Measurements from ENCODE around the gene NGDN.
"Not testable (repeated sequence)": the region's sequence is repeated elsewhere in the genome, so short reads cannot be mapped to it uniquely, and the experiment has no call there.

Gene NGDN, protein sequence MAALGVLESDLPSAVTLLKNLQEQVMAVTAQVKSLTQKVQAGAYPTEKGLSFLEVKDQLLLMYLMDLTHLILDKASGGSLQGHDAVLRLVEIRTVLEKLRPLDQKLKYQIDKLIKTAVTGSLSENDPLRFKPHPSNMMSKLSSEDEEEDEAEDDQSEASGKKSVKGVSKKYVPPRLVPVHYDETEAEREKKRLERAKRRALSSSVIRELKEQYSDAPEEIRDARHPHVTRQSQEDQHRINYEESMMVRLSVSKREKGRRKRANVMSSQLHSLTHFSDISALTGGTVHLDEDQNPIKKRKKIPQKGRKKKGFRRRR

DNA sequence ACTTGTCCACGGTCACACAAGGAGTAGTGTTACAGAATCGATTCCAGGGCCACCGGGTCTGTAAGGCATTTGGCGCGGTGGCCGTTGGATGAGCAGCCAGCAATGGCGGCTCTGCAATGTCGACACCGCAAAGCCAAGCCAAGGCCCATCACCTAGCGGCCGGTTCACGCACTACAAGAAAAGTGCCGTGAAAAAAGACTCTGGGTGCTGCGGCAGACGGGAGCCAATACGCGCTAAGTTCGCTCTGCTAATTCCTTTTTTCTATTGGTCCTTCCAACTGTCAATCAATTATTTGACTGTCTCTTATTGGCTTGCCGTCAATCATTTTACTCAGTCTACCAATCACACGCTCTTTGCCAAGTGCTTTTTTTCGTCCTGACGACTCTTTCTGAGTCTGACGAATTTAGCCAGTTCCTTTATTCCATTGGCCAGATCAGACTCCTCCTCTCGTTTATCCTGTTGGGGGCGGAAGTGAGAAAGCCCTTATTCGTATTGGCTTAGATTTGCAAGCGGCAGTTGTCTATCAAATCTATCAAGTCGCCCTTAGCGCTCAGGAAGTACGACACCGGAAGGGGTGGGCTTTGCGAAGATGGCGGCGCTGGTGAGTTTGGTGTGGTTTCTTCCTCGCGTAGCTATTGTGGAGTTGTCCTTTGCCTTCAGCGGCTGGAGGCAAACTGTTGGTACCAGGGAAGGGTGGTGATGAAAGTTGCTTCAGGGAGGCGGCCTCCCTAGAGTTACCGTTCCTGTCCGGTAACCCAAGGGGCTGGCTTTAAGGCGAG is at the start of gene NGDN:
Gene NGDN, plus strand, starts transcription at position 577 of the 779 bp plus-strand sequence. Its CDS starts 13 bp downstream, at position 590.
- DNase-seq (ENCODE audit: low spot score), result peak; percentile 99

DNA sequence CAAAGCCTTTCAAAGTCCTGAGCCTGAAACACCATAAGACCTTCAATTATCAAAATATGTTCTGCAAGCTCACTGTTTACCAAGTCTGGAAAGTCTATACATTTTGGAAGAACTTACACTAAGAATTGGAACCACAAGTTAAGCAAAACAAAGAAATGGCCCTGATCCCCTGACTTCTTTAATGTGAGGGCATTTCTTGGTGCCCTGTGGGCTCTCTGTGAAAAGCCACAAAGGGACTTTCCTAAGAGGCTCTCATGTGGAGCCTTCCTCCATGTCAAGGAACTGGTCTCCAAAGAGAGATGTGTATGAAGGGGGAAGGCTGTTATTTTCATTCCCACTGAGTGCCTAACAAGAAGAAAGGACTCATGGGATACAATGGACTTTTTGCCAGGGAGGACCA is 47.9 kb upstream of the NGDN start:
- no peak for DNase-seq (ENCODE audit: low spot score)

DNA sequence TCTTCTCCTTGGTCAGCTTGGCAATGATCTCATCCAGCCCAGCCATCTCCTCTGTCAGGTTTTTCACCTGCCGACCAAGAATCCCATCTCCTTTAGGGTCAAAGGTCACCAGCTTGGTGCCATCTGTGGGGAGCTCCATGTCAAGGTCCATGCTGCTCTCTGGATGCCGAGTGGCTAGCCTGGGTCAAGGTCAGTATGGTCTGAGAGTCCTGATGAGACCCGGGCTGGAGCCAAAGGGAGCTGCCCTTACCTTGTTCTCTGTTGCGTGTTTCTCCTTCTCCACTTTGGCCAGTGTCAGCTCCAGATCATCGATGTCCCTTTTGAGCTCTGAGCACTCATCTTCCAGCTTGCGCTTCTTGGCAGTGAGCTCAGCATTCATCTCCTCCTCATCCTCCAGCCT is 45.8 kb upstream of the NGDN start:
- DNase-seq (ENCODE audit: low spot score), result no peak

DNA sequence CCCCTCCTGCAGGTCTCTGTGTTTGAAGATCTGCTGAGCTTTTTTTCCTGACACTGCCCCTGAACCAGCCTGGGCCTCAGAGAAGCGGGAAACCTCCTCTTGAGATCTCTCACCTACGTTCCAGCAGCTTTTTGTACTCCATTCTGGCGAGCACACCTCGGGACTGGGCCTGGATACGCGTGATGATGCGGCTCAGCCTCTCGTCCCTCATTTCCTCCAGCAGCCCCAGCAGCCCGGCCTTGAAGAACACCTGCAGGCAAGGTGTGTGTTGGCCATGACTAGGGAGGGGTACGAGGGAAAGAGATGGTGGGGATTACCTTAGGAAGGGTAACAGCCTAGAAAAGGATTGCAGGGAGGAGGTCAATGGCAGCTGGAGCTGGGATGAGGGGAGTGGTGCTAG is 44.3 kb upstream of the NGDN start:
- no peak for DNase-seq (ENCODE audit: low spot score)

DNA sequence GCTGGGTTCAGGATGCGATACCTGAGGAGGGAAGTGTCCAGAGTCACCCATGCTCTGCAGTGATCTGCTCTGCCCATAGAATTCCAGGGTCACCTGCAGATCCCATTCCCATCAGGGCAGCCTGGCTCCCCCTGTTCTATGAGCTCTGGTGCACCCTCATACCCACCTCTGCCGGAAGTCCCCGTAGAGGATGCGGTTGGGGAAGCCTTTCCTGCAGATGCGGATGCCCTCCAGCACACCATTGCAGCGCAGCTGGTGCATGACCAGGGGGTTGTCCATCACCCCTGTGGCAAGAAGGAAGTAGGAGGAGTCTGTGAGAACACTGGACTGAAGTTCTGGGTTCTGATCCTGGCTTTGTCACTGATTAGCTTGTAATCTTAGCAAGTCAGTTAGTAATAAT is 43.7 kb upstream of the NGDN start:
- not testable (repeated sequence) for DNase-seq (ENCODE audit: low spot score)

DNA sequence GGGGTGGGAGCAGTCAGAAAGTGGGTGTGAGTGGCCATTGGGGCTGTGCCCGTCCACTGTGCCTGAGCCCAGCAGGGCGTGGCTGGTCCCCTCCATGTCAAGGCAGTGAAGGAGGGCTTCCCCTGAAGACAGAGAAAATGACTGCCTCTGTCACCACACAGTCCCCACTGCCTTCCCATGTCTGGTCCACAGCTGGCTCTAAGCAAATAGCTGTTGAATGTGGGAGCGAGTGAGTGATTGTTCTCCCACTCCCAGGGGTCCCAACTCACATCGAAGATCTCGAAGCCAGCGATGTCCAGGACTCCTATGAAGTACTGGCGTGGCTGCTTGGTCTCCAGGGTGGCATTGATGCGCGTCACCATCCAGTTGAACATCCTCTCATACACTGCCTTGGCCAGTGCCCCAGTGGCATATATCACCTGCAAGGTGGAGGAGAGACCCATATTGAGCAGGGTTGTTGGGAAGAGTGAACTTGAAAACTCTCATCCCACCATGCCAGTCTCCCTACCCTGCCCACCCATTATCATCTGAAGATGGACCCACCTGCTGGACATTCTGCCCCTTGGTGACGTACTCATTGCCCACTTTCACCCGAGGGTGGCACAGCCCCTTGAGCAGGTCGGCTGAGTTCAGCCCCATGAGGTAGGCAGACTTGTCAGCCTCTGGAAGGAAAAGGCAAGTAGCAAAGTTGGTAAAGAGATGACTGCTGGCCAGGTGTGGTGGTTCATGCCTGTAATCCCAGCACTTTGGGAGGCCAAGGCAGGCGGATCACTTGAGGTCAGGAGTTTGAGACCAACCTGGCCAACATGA is 40.6 kb upstream of the NGDN start:
- no peak for DNase-seq (ENCODE audit: low spot score)

DNA sequence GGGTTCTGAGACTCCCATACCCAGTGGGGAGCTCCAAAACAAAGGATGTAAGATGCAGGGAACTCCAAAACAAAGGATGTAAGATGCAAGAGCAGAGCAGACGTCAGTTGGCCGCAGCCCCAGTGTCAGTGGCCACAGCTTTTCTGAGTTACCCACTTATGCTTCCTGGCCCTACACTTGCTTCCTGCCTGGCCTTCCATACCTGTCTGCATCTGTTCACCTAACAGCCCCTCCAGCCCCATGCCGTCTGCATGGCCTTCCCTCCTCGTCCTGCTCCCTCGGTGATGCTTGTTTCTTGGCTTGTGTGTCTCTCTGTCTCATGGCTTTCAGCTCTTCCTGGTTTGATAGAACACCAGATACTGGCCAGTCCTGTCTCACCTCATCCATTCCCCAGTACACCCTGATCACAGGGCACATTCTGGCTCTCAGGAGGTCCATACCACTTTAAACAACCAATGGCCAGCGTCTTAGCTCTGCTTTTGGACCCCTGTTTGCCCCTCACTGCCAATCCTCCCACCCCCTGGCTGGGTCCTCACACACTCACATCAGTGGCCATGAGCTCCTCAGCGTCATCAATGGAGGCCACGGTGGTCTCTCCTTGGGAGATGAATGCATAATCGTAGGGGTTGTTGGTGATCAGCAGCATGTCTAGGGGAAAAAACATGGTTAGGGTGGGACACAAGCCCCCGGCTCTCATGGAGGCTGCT is 39.3 kb upstream of the NGDN start:
- no peak for DNase-seq (ENCODE audit: low spot score)

DNA sequence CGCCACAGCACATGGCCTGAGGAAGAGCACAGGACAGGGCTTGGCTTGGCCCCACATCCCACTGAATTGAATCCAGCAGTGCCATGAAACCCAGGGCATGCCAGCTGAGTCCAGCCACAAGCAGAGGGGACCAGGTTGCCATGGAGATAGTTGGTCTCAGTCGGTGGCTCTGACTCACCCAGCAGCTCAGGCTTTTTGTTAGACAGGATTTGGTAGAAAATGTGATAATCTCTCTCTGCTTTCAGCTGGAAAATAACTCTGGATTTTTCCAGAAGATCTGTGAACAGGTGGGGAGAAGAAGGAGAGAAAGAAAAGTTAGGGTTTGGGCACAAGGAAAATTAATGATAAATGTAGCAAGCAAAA is 38.8 kb upstream of the NGDN start:
- peak; percentile 23 for DNase-seq (ENCODE audit: low spot score)

DNA sequence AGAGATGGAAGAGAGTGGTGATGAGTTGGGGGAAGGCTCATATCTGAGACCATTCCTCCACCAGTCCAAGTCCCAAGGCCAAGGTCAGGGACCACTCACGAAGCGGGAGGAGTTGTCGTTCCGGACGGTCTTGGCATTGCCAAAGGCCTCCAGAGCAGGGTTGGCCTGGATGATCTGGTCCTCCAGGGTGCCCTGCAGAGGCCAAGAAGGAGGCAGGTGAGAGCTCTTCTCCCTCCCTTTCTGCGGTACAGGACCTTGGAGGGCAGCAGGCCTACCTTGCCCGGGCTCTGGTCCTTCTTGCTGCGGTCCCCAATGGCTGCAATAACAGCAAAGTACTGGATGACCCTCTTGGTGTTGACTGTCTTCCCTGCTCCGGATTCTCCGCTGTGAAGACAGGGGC is 38.0 kb upstream of the NGDN start:
- DNase-seq (ENCODE audit: low spot score), result no peak

DNA sequence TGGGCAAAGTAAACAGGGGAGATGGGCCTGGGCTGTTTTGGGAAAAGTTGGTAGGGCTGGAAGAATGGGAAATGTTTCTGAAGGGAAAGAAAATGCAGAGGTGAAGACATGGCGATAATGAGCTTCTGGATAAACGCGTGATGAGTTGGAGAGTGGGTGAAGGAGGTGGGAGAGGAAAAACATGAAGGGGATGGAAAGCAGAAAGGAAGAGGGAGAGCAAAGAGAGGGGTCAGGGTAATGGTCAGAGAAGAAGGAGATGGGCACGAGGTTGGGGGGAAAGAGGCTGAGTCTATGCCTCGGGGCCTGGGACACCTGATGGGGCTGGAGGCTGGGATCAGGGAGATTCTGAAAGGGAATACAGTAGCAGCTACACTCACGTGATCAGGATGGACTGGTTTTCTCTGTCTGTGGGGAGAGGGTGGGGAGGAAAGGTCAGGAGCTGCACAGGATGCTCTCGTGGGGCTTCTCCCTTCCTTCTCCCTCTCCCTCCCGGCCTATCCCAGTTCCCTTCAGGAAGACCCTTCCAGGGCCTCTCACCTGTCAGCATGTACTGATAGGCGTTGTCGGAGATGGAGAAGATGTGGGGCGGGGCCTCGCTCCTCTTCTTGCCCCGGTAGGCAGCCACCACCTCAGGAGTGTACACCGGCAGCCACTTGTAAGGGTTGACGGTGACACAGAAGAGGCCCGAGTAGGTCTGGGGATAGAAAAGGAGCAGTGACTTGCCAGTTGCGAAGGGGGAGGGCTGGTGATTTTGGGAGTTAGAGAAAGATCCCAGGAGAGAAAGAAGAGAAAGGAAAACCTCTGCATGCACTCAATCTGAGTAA is 37.2 kb upstream of the NGDN start:
- no peak for DNase-seq (ENCODE audit: low spot score)

DNA sequence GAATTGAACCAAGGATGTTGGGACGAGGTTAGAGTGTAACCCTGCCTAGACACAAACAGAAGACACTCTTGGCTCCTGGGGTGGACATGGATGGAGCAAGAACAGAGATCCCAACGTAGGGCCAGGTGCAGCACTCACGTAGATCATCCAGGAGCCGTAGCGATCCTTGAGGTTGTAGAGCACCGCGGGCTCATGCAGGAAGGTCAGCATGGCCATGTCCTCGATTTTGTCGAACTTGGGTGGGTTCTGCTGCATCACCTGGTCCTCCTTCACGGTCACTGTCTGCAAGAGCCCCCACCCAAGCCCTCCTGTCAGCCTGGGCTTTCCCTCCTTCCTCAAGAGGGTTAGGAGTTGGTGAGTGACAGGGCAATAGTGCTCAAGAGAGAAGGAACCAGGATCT is 36.6 kb upstream of the NGDN start:
- DNase-seq (ENCODE audit: low spot score), result no peak

DNA sequence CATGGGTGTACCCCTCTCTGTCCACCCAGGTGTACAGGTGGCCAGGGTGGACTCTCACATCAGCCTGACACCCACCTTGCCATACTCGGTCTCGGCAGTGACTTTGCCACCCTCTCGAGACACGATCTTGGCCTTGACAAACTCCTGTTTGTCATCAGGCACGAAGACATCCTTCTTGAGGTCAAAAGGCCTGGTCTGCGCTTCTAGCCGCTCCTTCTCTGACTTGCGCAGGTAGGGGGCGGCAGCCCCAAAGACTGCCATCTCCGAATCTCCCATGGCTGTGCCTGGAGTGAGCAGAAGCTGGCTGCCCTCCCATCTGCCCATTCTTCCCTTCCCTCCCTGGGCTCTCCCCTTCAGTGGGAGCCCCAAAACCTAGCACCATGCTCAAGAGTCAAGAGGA is 36.0 kb upstream of the NGDN start:
- DNase-seq (ENCODE audit: low spot score), result no peak

DNA sequence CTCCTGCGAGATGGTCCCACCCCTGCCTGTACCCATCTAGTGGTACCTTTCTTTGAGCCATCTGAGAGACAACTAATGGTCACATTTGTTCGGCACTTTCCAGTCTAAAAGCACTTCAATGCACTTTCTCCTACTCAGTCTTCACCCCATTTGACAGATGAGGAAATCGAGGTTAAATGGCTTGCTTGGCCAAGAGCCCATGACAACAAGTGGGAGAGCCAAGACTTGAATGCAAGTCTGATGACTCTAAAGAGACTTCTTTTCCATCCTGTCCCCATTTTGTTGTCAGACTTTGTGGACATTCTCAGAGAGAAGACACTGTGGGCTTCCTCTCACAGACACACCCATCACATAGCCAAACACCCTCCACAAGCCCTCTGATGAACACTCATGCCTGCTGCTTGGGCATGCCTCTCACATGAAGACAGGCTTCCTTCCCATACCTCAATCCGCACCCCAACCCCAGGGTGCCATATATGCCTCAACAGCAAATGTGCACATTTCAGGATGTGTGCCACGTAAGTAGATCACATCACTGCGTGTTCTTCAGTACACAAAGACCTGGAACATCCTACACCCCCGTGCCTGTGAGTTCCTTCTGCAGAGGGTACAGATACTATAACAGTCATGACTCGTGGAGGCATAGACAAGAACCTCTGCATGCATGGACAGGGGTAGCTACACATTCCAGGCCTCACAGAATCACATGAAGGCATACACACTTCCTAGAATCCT is 34.8 kb upstream of the NGDN start:
- no peak for DNase-seq (ENCODE audit: low spot score)

DNA sequence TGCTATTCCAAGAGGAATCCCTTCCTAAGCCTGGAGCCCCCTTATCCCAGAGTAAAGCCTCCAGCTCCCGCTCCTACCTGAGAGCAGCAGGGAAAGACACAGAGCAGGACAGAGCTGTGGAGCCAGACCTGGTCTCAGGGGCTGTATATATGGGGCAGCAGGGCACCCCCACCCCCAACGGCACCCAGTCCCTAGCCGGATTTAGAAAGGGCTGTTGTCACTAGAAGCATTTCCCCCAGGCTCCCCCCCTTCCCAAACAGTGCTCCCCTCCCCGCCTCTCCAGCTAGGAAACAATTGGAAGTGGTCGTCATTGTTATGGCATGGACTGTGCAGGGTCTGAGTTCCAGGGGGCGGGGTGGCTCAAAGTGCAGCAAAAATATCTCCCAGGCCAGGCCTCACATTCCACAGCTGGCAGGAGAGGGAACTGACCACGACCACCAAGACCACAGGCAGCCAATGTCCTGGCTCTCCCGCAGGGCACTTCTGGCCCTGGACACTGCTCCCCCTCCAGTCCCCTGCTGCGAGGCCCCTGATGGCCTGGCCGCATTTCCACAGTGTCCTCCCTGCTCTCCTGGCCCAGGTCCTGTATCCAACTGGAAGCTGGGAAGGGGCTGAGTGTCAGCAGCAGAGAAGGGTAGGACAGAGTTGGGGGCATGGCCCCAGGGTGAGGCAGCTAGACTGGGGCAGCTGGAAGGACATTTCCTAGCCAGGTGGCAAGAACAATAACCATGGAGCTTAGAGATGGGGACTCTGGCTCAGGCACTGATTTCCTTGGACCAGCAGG is 33.8 kb upstream of the NGDN start, which contains the start of gene MYH7:
Gene MYH7, minus strand, starts transcription at position 118 of the 784 bp plus-strand sequence. CDS start 1,928 bp downstream, outside the sequence.
- no peak for DNase-seq (ENCODE audit: low spot score)

DNA sequence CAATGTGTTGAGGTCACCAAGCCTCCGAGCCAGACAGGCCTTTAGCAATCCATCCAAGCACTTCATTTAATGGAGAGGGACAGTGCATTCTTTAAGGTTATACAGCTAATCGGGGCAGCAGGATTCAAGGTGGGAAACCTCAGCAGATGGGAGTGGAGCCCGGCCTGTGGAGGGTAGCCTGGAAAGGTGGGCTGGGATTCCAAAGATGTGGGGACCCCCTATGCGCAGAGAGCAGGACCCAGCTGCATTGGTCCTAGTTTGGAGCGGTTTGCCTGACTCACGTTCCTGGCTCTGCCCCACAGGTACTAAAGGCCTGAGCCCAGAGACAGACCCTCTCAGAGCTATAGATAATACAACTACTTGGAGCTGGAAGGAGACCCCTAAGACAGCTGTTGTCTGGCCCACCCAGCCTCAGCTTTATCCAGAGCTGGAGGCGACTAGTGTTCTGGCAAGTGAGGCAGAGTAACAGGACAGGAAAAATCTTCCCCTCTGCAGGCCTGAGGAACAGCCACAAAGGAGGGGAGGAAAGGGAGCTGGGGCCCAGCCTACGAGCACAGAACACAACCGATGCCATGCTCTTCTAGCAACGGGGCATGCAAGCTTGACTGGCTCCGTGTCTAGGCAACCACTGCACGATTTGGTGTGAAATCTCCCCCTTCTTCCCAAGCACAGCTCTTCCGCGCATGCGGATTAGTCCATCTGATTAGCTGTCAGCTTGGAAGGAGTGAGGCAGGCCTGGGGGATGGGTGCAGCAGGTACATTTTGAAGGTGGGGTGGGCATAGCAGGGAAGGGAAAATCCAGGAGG is 33.0 kb upstream of the NGDN start:
- DNase-seq (ENCODE audit: low spot score), result no peak

DNA sequence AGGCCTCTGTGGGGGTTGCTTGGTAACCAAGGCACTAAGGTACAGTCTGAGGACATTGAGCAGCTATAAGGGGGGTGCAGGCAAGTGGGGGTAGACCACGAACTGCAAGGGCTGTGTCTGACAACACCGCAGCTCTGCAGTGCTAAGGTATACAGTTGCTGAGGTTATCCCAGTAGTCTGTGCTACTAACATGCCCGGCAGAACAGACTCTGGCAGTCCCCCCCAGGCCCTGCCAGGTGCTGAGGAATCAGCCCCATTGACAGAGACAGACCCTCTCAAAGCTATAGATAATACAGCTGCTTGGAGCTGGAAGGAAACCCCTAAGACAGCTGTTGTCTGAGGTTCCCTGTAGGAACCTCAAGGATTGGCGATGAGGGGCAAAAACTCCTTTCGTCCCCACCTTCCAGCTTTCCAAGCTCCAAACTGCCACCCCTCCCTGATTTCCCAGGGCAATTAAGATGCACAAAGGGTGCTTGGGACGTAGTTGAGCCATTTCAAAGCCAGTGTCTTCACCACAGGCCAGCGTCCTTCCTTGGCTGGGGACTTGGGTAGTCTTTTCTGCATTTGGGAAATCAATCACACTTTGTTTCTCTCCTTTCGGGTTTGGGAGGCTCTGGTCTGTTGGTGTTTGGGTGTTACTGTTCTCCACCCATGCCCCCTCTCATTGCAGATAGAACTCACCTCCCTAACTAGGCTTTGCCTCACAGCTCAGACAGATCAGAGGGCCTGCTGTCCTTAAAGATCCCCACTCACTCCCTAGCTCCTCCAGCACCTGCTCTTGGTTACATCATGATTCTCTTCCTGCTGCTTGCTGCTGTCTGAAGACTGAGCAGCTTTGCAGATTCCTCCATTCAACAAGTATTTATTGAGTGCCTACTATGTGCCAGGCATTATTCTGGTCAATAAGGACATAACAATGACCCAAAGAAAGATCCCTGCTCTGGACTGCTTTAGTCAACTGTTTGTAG is 32.1 kb upstream of the NGDN start:
- DNase-seq (ENCODE audit: low spot score), result no peak

DNA sequence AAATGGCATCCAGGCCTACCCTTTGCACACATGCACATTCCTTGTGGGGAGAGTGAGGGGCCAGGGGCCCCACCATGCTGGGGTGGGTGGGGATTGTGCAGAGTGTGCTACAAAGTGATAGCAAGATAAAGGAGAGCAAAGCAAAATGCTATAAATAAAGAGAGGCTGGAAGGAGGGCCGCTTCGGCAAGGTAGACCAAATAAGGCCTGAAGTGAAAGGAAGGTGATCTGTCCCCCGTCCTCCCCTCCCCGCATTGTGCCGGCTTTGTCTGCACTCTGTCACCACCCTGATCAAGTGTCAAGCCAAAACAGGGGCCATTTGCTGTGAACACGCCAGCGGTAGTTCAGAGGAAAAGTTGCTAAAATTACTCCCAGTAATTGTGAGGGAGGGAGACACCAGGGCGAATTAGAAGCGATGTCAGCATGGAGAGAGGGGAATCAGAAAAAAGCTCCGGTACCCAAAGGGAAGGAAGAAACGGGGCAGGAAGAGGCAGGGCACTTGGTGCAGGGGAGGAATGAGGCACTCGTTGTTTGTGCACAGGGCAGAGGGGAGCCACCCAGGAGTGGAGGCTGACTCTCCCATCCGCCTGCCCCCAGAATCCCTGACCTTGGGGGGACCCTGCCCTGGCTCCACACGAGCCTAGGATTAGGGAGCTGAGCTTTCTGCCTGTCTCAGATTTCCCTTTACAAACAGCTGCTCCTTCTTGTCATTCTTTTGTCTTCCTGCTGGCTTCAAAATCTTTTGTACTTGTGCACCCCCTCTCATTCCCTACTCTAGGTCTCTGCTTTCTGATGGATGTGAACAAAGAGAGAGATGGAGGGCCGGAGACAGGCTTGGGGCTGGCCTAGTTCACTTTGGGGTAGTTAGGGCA is 31.2 kb upstream of the NGDN start:
- DNase-seq (ENCODE audit: low spot score), result no peak
